ENCODE measurements around the gene SHROOM3.

SHROOM3 gene

DNA sequence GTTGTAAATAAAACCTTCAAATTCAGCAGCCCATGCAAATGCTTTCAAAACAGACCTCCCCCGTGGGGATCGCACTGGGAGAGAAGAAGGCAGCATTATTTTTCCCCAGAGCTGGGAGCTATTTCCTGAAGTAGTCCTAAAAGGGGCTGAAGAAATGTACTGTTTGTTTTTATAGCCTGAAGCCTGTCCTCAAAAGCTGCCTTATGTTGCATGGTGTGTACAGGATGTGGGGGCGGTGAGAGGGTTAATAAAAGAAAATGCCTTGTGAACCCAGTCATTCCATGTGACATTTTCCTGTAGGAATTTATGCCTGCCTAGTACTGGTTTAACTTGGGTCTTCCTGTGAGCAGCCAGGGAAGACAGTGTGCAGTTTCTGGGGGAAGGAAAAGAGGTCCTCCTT, 318.8 kb downstream of the SHROOM3 start:
- H3K27me3 ChIP-seq (ENCODE audit: control insufficient read depth, insufficient read depth, low read length): no peaks in the 10 kb centered on the region
- peaks cover 5% of the 10 kb centered on the region; the same call in 1 of the 2 replicates for H3K9me3 ChIP-seq (ENCODE audit: control insufficient read depth, insufficient read depth, low read depth, low read length)
- H3K9ac ChIP-seq (ENCODE audit: low read length): no peak overlapping the region
- H3K4me1 ChIP-seq (ENCODE audit: control insufficient read depth, insufficient read depth, low read length): no peaks in the 10 kb centered on the region
- H3K36me3 ChIP-seq (ENCODE audit: control insufficient read depth, insufficient read depth, low read length): peaks cover 56% of the 10 kb centered on the region
- H3K27ac ChIP-seq (ENCODE audit: low read depth, low read length): no peak overlapping the region
- H3K4me3 ChIP-seq (ENCODE audit: low read depth, low read length): no peak overlapping the region

DNA sequence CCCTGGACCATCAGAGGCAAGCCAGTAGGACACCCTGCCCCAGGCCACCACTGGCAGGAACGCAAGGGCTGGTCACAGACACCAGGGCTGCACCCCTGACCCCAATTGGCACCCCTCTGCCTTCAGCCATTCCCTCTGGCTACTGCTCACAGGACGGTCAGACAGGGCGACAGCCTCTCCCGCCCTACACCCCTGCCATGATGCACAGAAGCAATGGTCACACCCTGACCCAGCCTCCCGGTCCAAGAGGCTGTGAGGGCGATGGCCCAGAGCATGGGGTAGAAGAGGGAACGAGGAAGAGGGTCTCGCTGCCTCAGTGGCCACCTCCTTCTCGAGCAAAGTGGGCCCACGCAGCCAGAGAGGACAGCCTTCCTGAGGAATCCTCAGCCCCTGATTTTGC, 319.4 kb downstream of the SHROOM3 start:
- no peaks in the 10 kb centered on the region for H3K27me3 ChIP-seq (ENCODE audit: control insufficient read depth, insufficient read depth, low read length)
- peaks cover 62% of the 10 kb centered on the region for H3K36me3 ChIP-seq (ENCODE audit: control insufficient read depth, insufficient read depth, low read length)
- H3K4me3 ChIP-seq (ENCODE audit: low read depth, low read length): no peak overlapping the region
- no peak overlapping the region for H3K27ac ChIP-seq (ENCODE audit: low read depth, low read length)
- no peak overlapping the region for H3K9ac ChIP-seq (ENCODE audit: low read length)
- peaks cover 5% of the 10 kb centered on the region; the same call in 1 of the 2 replicates for H3K9me3 ChIP-seq (ENCODE audit: control insufficient read depth, insufficient read depth, low read depth, low read length)
- H3K4me1 ChIP-seq (ENCODE audit: control insufficient read depth, insufficient read depth, low read length): no peaks in the 10 kb centered on the region

DNA sequence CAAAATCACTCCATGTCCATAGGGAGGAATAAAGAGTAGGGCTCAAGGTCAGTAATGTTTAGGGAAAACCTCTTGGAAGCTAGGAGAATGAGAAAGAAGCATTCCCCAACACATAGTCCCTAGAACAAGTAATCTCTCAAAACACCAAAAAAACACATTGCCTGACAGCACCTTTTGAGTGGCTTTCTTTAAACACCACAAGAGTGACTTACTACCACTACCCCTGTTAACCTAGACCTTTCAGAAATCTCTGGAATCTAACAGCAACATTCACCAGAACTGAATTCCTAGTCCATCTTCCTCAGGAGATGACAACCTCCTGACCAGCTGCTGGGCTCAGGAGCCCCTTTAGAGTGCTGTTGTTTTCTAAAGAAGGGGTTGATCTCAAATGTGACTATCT, 320.7 kb downstream of the SHROOM3 start:
- H3K36me3 ChIP-seq (ENCODE audit: control insufficient read depth, insufficient read depth, low read length): peaks cover 64% of the 10 kb centered on the region
- no peak overlapping the region for H3K4me3 ChIP-seq (ENCODE audit: low read depth, low read length)
- no peak overlapping the region for H3K9ac ChIP-seq (ENCODE audit: low read length)
- no peaks in the 10 kb centered on the region for H3K4me1 ChIP-seq (ENCODE audit: control insufficient read depth, insufficient read depth, low read length)
- no peak overlapping the region for H3K27ac ChIP-seq (ENCODE audit: low read depth, low read length)
- H3K27me3 ChIP-seq (ENCODE audit: control insufficient read depth, insufficient read depth, low read length): no peaks in the 10 kb centered on the region
- H3K9me3 ChIP-seq (ENCODE audit: control insufficient read depth, insufficient read depth, low read depth, low read length): peaks cover 5% of the 10 kb centered on the region; the same call in 1 of the 2 replicates

DNA sequence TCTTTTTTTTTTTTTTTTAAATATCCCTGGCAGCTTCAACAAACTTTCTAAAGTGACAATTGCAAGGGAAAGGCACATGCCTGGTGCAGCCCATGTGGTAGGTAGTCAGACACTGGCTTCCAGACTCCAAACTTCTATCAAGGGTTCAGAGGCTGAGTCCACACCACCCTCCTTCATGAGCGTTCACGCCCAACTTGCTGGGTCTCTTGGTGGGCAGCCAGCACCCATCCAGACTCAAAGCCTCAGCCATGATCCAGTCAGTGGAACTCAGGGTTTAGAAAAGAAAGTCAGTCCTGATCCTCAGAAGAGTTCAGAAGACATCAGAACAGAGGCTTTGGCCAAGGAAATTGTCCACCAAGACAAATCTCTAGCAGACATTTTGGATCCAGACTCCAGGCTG, 321.4 kb downstream of the SHROOM3 start:
- Histone ChIP-seq H3K4me1 (ENCODE audit: control insufficient read depth, insufficient read depth, low read length) (no peaks in the 10 kb centered on the region), H3K9me3 (ENCODE audit: control insufficient read depth, insufficient read depth, low read depth, low read length) (peaks cover 5% of the 10 kb centered on the region; the same call in 1 of the 2 replicates), H3K4me3 (ENCODE audit: low read depth, low read length) (no peak overlapping the region), H3K27ac (ENCODE audit: low read depth, low read length) (no peak overlapping the region), H3K9ac (ENCODE audit: low read length) (no peak overlapping the region), H3K36me3 (ENCODE audit: control insufficient read depth, insufficient read depth, low read length) (peaks cover 64% of the 10 kb centered on the region), H3K27me3 (ENCODE audit: control insufficient read depth, insufficient read depth, low read length) (no peaks in the 10 kb centered on the region)

DNA sequence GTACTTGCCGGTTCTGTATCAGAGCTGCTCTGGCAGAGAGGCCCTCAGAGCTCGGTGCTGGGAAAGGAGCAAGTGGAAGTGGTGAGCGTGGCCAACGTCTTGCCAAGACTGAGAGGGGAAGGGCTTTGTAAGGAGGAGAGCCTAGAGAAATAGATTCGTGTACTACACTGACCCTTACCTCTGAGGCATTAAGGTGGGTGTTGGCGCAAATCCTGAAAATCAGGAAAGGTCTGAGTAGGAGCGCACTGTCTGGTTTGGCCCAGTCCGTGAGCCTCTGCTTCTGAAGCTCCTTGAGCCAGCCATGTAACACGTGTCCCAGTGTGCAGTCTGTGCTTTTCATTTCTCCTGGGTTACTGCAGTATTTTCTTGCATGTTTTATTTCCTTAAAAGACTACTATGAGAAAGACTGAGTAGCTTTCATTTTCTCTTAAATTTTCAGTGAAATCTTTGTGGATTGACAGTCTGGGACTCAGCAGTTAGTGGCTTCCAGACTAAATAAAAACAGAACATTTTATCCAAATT, 322.4 kb downstream of the SHROOM3 start:
- no peak overlapping the region for H3K4me3 ChIP-seq (ENCODE audit: low read depth, low read length)
- H3K27me3 ChIP-seq (ENCODE audit: control insufficient read depth, insufficient read depth, low read length): no peaks in the 10 kb centered on the region
- H3K36me3 ChIP-seq (ENCODE audit: control insufficient read depth, insufficient read depth, low read length): peaks cover 66% of the 10 kb centered on the region
- H3K4me1 ChIP-seq (ENCODE audit: control insufficient read depth, insufficient read depth, low read length): no peaks in the 10 kb centered on the region
- no peak overlapping the region for H3K9ac ChIP-seq (ENCODE audit: low read length)
- no peaks in the 10 kb centered on the region for H3K9me3 ChIP-seq (ENCODE audit: control insufficient read depth, insufficient read depth, low read depth, low read length)
- H3K27ac ChIP-seq (ENCODE audit: low read depth, low read length): no peak overlapping the region

DNA sequence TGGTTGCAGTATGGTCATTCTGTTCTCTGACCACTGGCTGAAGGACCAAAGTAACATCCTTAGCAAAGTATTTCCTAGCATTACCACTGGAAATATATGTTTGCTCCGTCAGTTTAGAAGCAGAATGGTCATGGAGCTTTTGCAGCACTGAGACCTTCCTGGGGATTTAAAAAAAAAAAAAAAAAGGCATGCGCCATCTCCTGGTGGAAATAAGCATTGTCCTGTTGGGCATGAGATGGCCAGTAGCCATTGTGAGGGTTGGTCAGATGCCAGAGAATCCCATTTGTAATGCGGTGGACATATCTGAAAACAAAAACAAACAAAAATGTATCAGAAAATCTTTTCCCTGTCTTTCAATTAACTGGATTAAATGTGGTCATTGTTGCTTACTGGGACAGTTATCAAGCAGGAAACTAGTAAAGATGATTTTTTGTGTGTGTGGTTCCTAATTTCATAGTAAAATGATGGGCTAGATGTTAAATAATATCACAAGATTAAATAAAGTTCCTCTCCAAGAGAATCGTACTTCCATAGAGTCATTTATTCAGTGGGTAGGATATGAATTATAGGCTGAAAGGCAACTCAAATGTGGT, 323.4 kb downstream of the SHROOM3 start:
- Histone ChIP-seq H3K9ac (ENCODE audit: low read length) (no peak overlapping the region), H3K4me3 (ENCODE audit: low read depth, low read length) (no peak overlapping the region), H3K4me1 (ENCODE audit: control insufficient read depth, insufficient read depth, low read length) (no peaks in the 10 kb centered on the region), H3K36me3 (ENCODE audit: control insufficient read depth, insufficient read depth, low read length) (peaks cover 71% of the 10 kb centered on the region), H3K27ac (ENCODE audit: low read depth, low read length) (no peak overlapping the region), H3K27me3 (ENCODE audit: control insufficient read depth, insufficient read depth, low read length) (no peaks in the 10 kb centered on the region), H3K9me3 (ENCODE audit: control insufficient read depth, insufficient read depth, low read depth, low read length) (no peaks in the 10 kb centered on the region)

DNA sequence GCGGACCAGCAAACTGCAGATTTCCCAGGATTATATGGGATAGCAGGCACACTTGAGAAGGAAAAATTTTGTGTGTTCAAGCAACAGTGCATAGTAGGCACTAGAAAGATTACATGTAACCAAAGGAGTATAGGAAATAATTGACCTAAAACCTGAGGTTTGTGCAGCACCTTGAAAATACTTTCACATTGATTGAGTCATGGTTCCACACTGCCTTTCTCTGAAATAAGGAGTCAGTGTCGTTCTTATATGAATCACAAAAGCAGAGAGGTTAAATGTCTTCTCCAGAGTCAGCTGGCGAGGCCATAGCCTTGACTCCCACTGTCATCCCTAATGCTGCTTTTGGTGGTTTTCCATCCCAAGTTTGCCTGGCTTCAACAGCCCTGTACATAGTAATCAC, 324.0 kb downstream of the SHROOM3 start:
- Histone ChIP-seq H3K9me3 (ENCODE audit: control insufficient read depth, insufficient read depth, low read depth, low read length) (no peaks in the 10 kb centered on the region), H3K27ac (ENCODE audit: low read depth, low read length) (no peak overlapping the region), H3K9ac (ENCODE audit: low read length) (no peak overlapping the region), H3K27me3 (ENCODE audit: control insufficient read depth, insufficient read depth, low read length) (no peaks in the 10 kb centered on the region), H3K4me1 (ENCODE audit: control insufficient read depth, insufficient read depth, low read length) (no peaks in the 10 kb centered on the region; the same call in 1 of the 2 replicates), H3K4me3 (ENCODE audit: low read depth, low read length) (no peak overlapping the region), H3K36me3 (ENCODE audit: control insufficient read depth, insufficient read depth, low read length) (peaks cover 70% of the 10 kb centered on the region)

DNA sequence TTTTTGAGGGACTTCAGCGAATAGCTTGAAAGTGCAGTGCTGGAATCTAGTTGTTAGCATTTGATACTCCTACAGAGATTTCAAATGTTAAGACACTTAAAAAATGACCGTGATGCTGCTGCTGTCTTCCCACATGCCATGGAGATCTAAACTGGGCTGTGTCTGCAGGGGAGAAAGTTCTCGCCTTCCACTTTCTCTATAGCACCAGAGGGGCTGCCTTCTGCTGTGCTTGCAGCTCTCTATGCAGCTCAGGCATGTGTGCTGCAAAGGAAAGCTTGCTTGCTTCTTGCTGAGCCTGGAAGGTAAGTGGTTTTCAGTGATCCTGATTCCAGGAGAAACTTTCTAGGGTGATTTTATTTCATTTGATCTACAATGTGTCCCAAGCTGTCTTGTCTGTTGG, 325.2 kb downstream of the SHROOM3 start:
- Histone ChIP-seq H3K9ac (ENCODE audit: low read length) (no peak overlapping the region), H3K27me3 (ENCODE audit: control insufficient read depth, insufficient read depth, low read length) (no peaks in the 10 kb centered on the region), H3K4me1 (ENCODE audit: control insufficient read depth, insufficient read depth, low read length) (peaks cover 5% of the 10 kb centered on the region; the same call in 1 of the 2 replicates), H3K4me3 (ENCODE audit: low read depth, low read length) (no peak overlapping the region), H3K9me3 (ENCODE audit: control insufficient read depth, insufficient read depth, low read depth, low read length) (no peaks in the 10 kb centered on the region), H3K27ac (ENCODE audit: low read depth, low read length) (no peak overlapping the region), H3K36me3 (ENCODE audit: control insufficient read depth, insufficient read depth, low read length) (peaks cover 58% of the 10 kb centered on the region)

DNA sequence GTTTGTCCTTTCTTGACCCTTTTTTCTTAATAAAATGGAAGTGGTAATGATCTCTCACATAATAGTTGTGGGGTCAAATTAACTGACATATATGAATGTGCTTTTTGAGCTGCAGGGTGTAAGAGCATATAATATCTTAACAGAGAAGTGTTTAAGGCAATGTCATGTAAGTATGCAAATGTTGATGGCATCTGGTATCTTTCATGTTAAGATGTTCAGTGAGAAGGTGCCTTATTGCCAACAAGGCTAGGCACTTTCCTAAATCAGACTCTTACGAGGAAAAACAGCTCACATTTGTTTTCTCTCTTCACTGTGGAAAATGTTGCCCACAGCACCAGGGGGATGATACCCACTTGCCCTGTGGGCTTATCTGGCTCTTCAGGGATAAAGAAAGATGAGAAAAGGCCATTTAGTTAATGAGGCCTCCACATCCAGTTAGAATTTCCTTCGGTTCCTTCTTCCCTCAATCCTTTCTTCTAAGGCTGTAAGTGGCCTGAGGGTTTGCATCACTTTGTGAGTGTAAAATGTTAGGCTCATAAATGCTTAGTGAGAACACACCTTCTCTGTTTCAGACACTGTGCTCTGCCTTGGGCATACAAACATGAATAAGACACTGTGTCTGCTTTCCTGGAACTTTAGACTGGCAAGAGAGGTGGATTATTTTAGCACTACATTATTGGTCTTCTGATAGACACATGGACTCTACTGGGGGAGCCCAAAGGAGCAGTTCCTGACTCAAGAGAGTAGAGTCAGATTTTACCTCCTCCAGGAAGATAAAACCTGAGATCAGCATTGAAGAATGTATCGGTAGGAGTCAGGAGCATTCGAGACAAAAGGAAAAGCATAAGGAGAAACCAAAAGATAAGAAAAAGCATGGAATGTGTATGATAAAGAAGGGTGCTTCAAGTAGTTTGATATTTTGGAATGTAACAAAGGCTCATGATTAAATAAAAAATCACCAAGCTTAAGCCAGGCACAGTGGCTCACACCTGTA, 327.4 kb downstream of the SHROOM3 start:
- Histone ChIP-seq H3K36me3 (ENCODE audit: control insufficient read depth, insufficient read depth, low read length) (peaks cover 47% of the 10 kb centered on the region), H3K4me1 (ENCODE audit: control insufficient read depth, insufficient read depth, low read length) (peaks cover 5% of the 10 kb centered on the region; the same call in 1 of the 2 replicates), H3K9me3 (ENCODE audit: control insufficient read depth, insufficient read depth, low read depth, low read length) (no peaks in the 10 kb centered on the region), H3K4me3 (ENCODE audit: low read depth, low read length) (no peak overlapping the region), H3K9ac (ENCODE audit: low read length) (no peak overlapping the region), H3K27ac (ENCODE audit: low read depth, low read length) (no peak overlapping the region), H3K27me3 (ENCODE audit: control insufficient read depth, insufficient read depth, low read length) (no peaks in the 10 kb centered on the region)

DNA sequence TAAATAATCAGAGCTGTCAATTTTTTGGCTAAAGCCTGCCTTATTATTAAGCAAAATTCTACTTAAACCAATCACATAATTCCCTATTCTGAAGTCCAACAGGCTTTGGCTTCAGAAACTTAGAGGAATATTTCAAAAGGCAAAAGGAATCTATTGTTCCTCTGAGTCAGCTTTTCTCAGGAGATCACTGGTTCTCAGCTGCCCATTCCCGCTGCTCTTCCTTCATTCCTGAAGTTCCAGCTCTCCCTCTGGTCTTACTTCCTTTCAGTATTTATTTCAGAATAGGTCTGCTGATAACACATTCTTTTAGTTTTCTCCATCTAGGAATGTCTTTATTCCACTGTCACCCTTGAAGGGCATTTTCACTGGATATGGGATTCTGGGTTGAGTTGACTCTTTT, 329.2 kb downstream of the SHROOM3 start:
- H3K27me3 ChIP-seq (ENCODE audit: control insufficient read depth, insufficient read depth, low read length): no peaks in the 10 kb centered on the region
- H3K9me3 ChIP-seq (ENCODE audit: control insufficient read depth, insufficient read depth, low read depth, low read length): no peaks in the 10 kb centered on the region
- no peak overlapping the region for H3K4me3 ChIP-seq (ENCODE audit: low read depth, low read length)
- H3K4me1 ChIP-seq (ENCODE audit: control insufficient read depth, insufficient read depth, low read length): peaks cover 5% of the 10 kb centered on the region; the same call in 1 of the 2 replicates
- no peak overlapping the region for H3K9ac ChIP-seq (ENCODE audit: low read length)
- H3K27ac ChIP-seq (ENCODE audit: low read depth, low read length): peak overlapping the region; percentile 40; the same call in 1 of the 2 replicates
- peaks cover 44% of the 10 kb centered on the region for H3K36me3 ChIP-seq (ENCODE audit: control insufficient read depth, insufficient read depth, low read length)

Data from HUES6 (cell line).